Panc1 (cell line): ENCODE data around the gene SLC13A3. TPM values are rescaled to one million over a fixed set of nuclear protein-coding genes. Genes with fewer than 3 reads are reported as not detected.

ENCODE experiments used
- ATAC-seq: fragments of 200-7000 bp; cut with Tn5 transposase; 2 replicates; pipeline ENCODE4 v1.9.1; 2020; ENCODE audit warnings: mild to moderate bottlenecking, moderate library complexity
- BruUV-seq: library from RNA; stranded (reverse); fragments of 400-500 nt; replicated peaks from 2 replicates; lab custom pipeline; 2021; lab: Mats Ljungman, UMichigan
- CTCF ChIA-PET: fragments of 300-600 bp; sonication (Branson Sonifier 250); formaldehyde crosslinking; loops from one replicate; lab custom pipeline; 2022; ENCODE audit warnings: antibody characterized with exemption; lab: Charles Lee
- POLR2A ChIA-PET: fragments of 300-600 bp; sonication (Branson Sonifier 250); formaldehyde crosslinking; loops from one replicate; lab custom pipeline; 2022; ENCODE audit warnings: antibody characterized with exemption; lab: Charles Lee
- DNase-seq: peaks from one replicate; pipeline ENCODE4 v3.0.0-alpha.2; 2010; ENCODE audit warnings: low read depth, low spot score
- H3K27ac ChIP-seq: 2 replicates; pipeline ENCODE4 v1.5.1; 2011; ENCODE audit warnings: mild to moderate bottlenecking, low read length, inconsistent platforms
- H3K27me3 ChIP-seq: fragments of 200-500 bp; sonication (Bioruptor generic); 2 replicates; pipeline ENCODE4 v1.6.0; 2014; ENCODE audit warnings: low read length, inconsistent platforms; ENCODE audit not compliant: control insufficient read depth, insufficient read depth
- H3K36me3 ChIP-seq: fragments of 200-500 bp; sonication (Bioruptor generic); 2 replicates; pipeline ENCODE4 v1.5.1; 2014; ENCODE audit warnings: inconsistent platforms, mild to moderate bottlenecking, low read length, moderate library complexity; ENCODE audit not compliant: control insufficient read depth, insufficient read depth
- H3K4me1 ChIP-seq: 2 replicates; pipeline ENCODE4 v1.5.1; 2011; ENCODE audit warnings: inconsistent platforms, mild to moderate bottlenecking, low read length, moderate library complexity; ENCODE audit not compliant: control insufficient read depth, insufficient read depth
- H3K4me3 ChIP-seq, 2 experiments: 2 replicates each; pipeline ENCODE4 v1.5.1; 2011 to 2012; ENCODE audit warnings: low read depth in 2 of 2, low read length in 2 of 2, mild to moderate bottlenecking in 2 of 2, inconsistent platforms in 1 of 2, moderate library complexity in 1 of 2
- H3K9me3 ChIP-seq: fragments of 200-500 bp; sonication (Bioruptor generic); 2 replicates; pipeline ENCODE4 v1.5.1; 2014; ENCODE audit warnings: low read depth, mild to moderate bottlenecking, inconsistent platforms, low read length, moderate library complexity; ENCODE audit not compliant: control insufficient read depth, insufficient read depth
- CTCF ChIP-seq: fragments of 450-650 bp; IDR thresholded peaks from 2 replicates; pipeline ENCODE4 v1.5.1; 2017; ENCODE audit warnings: mild to moderate bottlenecking
- POLR2AphosphoS5 ChIP-seq: IDR thresholded peaks from 2 replicates; pipeline ENCODE4 v1.6.1; 2012; ENCODE audit warnings: mild to moderate bottlenecking, low read depth, low read length, moderate library complexity
- REST ChIP-seq, 2 experiments: IDR thresholded peaks; 2 replicates each; pipeline ENCODE4 v1.6.1; 2011 to 2012; ENCODE audit warnings: low read depth in 2 of 2, control low read depth in 1 of 2, low read length in 1 of 2, mild to moderate bottlenecking in 1 of 2, moderate library complexity in 1 of 2; ENCODE audit not compliant: insufficient read depth in 1 of 2
- SIN3A ChIP-seq: IDR thresholded peaks from 2 replicates; pipeline ENCODE4 v1.6.1; 2012; ENCODE audit warnings: low read depth, mild to moderate bottlenecking, low read length, moderate library complexity, borderline replicate concordance; ENCODE audit not compliant: insufficient read depth
- TCF7L2 ChIP-seq: IDR thresholded peaks from 2 replicates; pipeline ENCODE4 v1.6.1; 2011; ENCODE audit warnings: mild to moderate bottlenecking, low read depth, low read length, inconsistent platforms
- in situ Hi-C: cut with HindIII; loops from 2 replicates; pipeline ENCODE4 v1.10.0; 2016; ENCODE audit warnings: low sequenced_read_pairs, low pct_unique_long_range_greater_than_20kb
- intact Hi-C: fragments of 100-400 bp; cut with micrococcal nuclease; formaldehyde crosslinking; loops from one replicate; pipeline ENCODE4 v1.10.0; 2022; ENCODE audit not compliant: unreplicated experiment
- total RNA-seq: library from RNA; stranded (reverse); gene quantifications from one replicate; pipeline ENCODE4 v1.2.1, GENCODE V29; 2021; ENCODE audit not compliant: unreplicated experiment

The SLC13A3 gene
- total RNA-seq, 1 experiment from 2014 or later: 0.31 TPM

DNA sequence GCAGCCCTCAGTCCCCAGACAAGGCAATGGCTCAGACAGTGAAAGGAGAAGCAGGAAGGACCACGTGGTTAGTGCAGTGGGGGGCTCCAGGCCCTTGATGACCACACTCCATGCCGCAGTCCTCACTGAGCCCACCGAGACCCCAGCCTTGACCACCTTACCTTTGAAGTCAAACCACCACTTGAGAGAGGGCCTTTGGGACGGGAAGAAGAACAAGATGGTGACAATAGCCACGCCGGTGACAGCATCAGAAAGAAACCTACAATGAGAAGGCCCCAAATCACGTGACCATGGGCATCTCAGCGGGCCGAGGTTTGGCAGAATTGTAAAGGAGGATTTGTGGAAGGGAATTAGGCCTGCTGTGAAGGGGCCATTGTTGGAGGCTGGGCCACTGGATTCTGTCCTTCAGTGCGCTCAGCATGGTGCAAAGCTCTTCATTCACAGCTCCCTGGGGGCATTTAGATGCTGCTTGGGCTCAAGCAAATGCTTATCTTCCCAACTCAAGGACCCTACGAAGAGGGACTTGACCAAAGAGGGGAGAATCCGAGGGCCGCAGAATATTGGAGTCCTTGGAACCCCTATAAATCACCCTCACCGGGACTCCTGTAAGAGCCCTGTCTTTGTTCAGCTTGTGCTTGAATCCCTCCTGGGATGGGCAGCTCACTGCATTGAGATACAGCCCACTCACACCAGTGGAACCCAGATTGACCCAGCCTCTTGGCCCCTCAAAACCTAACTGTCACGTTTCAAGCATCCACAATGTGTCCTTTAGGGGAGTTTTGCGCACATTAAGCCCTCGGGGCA is 67.6 kb downstream of the SLC13A3 start:
- no peaks in the 10 kb centered on the region for H3K9me3 ChIP-seq
- intact Hi-C loops: no loop called here
- no peak overlapping the region for H3K4me3 ChIP-seq
- no peaks in the 10 kb centered on the region for H3K36me3 ChIP-seq
- TF ChIP-seq REST (IDR thresholded peaks at IDR 0.05; ENCODE audit: insufficient read depth in 1 of 2, low read depth in 2 of 2, low read length in 1 of 2): no peak
- TF ChIP-seq TCF7L2: no peak
- no peak for TF ChIP-seq POLR2AphosphoS5
- TF ChIP-seq SIN3A: no peak
- no peak for TF ChIP-seq CTCF
- no peak overlapping the region for H3K27ac ChIP-seq
- ATAC-seq (no peak), DNase-seq (no peak)
- H3K27me3 ChIP-seq: peaks cover 4% of the 10 kb centered on the region; the same call in 1 of the 2 replicates
- no TSS peak for BruUV-seq
- no peaks in the 10 kb centered on the region for H3K4me1 ChIP-seq
- ChIA-PET POLR2A (no interaction called here), CTCF (no interaction called here)
- in situ Hi-C loops: no loop called here

GRCh38 chr20:46582648-46583047 is 68.6 kb downstream of the SLC13A3 start:
- intact Hi-C loops: no loop called here
- DNase-seq: no peak
- H3K27ac ChIP-seq: no peak overlapping the region
- no peaks in the 10 kb centered on the region for H3K4me1 ChIP-seq
- ATAC-seq: no peak
- no peak overlapping the region for H3K4me3 ChIP-seq
- POLR2A ChIA-PET: no interaction called here
- H3K9me3 ChIP-seq: no peaks in the 10 kb centered on the region
- TF ChIP-seq POLR2AphosphoS5 (no peak), CTCF (no peak), TCF7L2 (no peak), REST (IDR thresholded peaks at IDR 0.05; ENCODE audit: insufficient read depth in 1 of 2, low read depth in 2 of 2, low read length in 1 of 2) (no peak), SIN3A (no peak)
- in situ Hi-C loops: no loop called here
- no TSS peak for BruUV-seq
- H3K27me3 ChIP-seq: peaks cover 4% of the 10 kb centered on the region; the same call in 1 of the 2 replicates
- H3K36me3 ChIP-seq: no peaks in the 10 kb centered on the region
- CTCF ChIA-PET: no interaction called here
